Keratinocyte (primary cell): ENCODE measurements around the gene MAP3K2.

ENCODE experiments used
- EZH2 ChIP-seq: IDR thresholded peaks from one replicate; pipeline ENCODE4 v1.6.1; 2012; ENCODE audit warnings: inconsistent platforms, mild to moderate bottlenecking, low read length, moderate library complexity
- TF ChIP-seq, protein P1 (sequence below), 3 experiments: IDR thresholded peaks in 1 of 3; conservative IDR thresholded peaks in 1 of 3; optimal IDR thresholded peaks in 1 of 3; 2 replicates in 2 of 3; 3 replicates in 1 of 3; pipeline versions ENCODE3 to v1.5.1; 2011; ENCODE audit warnings: low read length in 3 of 3, mild to moderate bottlenecking in 3 of 3, moderate library complexity in 2 of 3, control low read depth in 1 of 3, inconsistent platforms in 1 of 3; ENCODE audit not compliant: insufficient read depth in 2 of 3; ENCODE audit errors: extremely low read depth in 1 of 3

GRCh38 chr2:127418300-127419111 is 30.7 kb upstream of the MAP3K2 start, which contains the start of gene PROC:
- TF ChIP-seq, protein P1, sequence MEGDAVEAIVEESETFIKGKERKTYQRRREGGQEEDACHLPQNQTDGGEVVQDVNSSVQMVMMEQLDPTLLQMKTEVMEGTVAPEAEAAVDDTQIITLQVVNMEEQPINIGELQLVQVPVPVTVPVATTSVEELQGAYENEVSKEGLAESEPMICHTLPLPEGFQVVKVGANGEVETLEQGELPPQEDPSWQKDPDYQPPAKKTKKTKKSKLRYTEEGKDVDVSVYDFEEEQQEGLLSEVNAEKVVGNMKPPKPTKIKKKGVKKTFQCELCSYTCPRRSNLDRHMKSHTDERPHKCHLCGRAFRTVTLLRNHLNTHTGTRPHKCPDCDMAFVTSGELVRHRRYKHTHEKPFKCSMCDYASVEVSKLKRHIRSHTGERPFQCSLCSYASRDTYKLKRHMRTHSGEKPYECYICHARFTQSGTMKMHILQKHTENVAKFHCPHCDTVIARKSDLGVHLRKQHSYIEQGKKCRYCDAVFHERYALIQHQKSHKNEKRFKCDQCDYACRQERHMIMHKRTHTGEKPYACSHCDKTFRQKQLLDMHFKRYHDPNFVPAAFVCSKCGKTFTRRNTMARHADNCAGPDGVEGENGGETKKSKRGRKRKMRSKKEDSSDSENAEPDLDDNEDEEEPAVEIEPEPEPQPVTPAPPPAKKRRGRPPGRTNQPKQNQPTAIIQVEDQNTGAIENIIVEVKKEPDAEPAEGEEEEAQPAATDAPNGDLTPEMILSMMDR (optimal IDR thresholded peaks at IDR 0.05 in 1 of 3, IDR thresholded peaks at IDR 0.05 in 1 of 3, conservative IDR thresholded peaks at IDR 0.05 in 1 of 3; ENCODE audit: extremely low read depth in 1 of 3, insufficient read depth in 2 of 3, low read length in 3 of 3), result no peak
- TF ChIP-seq EZH2, result no peak
